Left ventricle myocardium superior (tissue), 1 donor: ENCODE data around the gene SAFB. TPM values are rescaled to one million over a fixed set of nuclear protein-coding genes. Genes with fewer than 3 reads are reported as not detected.
A peak's percentile ranks its signal among the peaks of the same experiment; 100 is the strongest.

Experiments used
- ATAC-seq: fragments of 200-7000 bp; cut with Tn5 transposase; one replicate; pipeline ENCODE4 v1.9.1; 2020; ENCODE audit warnings: mild to moderate bottlenecking, moderate library complexity
- DNase-seq: peaks from one replicate; pipeline ENCODE4 v3.0.0-alpha.2; 2020
- intact Hi-C: fragments of 100-400 bp; cut with micrococcal nuclease; formaldehyde crosslinking; loops from one replicate; pipeline ENCODE4 v1.11.0; 2022
- total RNA-seq: library from RNA; stranded (reverse); fragmentation: NEBNext Ultra II Directional; extraction: Animal tissue kit (Norgen Biotek cat#: 25700); gene quantifications from one replicate; pipeline ENCODE4 v1.2.1, GENCODE V29; 2021
- donor health status: DM: no; HTN: yes; CAD: no; lungs with severe emphysema.

SAFB gene
- total RNA-seq, 1 donor from 2014 or later: 66.6 TPM

DNA sequence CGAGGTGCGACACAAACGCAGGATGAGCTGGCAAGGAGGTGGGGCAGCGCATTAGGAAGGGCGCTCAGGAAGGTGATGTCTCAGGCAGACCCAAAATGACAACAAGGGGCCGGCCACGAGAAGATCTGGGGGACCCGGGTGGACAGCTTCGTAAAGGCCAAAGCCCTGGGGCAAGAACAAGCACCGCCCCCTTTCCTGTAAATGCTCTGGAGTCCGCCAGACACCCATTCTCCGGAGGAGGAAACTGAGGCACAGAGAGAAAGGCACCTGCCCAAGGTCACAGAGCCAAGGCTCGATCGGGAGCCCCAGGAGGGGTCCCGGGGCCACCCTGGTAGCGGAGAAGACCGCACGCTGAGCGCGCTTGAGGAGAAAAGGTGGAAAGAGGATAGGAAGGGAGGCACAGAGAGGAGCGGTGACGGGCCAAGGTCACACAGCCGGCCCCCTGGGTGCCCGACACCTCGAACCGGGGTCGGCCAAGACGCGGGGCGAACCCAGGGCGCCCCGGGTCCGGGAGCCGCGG, 878 bp upstream of the SAFB start:
- no peak for ATAC-seq
- DNase-seq: no peak
- intact Hi-C loops: no loop called here

DNA sequence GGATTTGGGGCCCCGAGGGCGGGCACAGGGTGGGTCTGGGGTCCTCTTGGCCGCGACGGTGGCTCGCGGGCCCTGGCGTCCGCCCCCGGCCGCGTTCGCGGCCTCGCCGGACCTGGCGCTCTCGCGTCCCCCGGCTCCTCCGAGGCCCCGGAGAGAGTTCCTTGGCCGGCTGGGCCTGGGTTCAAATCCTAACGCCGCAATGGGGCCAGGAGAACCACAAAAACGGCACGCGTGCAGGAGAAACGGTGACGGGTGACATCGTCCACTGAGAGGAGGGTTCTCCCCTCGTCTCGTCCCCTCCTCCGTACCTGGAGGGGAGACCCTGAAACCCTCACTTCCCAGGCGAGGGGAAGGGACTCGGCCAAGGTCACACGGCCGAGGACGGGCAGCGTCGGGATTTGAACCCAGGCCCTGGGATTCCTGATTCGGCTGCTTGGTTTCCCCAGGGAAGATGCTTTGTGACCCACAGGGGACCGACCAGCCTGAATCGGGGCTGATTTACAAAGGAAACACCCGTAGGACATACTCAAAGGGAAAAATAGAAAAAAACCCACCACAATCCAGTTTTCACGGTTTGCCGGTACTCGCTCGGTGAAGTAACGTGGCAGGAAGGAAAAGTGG, 624 bp downstream of the SAFB start:
- intact Hi-C loops: no loop called here
- no peak for DNase-seq
- ATAC-seq: peak; percentile 6

DNA sequence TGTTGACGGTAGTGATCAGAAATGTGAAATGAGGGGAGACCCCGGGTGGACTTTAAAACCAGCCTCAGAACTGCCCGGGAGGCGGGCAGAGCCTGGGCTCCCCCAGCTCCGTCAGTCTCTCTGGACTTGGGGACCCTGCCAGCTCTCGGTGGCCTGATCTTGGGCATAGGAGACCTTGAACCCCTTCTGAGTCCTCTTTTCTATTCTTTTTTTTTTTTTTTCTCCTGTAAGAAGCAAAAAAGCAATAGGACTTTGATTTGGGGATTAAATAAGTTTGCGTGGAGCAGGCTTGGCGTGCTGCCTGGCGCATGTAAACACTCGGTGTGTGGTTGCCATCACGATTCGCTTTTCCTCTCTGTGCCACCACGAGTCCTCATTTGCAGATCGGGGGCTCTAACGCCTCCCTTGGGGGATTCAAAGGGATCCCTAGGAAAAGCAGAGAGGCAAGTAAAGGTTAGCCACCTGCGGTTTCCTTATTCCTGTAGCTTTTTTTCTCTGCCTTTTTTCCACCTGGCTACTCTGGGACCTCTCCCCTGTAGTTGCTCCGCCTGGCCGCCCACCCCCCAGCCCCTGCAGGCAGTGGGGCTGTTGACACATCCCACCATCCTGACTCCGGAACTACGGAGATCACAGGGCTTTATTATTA, 1.3 kb downstream of the SAFB start:
- intact Hi-C loops: no loop called here
- DNase-seq (peak; percentile 69), ATAC-seq (no peak)

DNA sequence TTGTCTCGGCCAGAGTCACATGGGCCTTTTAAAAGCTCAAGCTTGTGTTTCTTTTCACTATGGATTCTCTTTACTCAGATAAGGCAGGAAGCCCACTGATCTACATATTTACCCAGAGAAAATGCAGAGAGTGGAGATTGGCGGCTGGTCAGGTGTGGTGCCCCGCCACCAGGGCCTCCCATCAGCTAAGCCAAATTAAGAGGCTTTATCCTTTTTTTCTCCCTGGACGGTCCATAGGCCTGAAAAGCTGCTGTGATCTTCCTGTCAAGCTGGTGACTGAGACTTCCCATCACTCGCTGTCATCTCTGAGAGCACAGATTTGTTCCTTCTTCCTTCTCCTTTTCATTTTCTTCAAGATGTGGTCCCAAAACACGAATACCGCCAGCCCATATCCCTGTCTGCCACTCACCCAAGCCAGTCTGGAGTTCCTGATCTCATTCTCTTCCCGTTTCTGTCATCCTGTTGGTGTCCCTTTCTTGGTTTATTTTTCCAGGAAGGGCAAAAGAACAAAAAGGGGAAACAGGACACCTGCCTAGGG, 1.9 kb downstream of the SAFB start:
- no peak for ATAC-seq
- intact Hi-C loops: no loop called here
- no peak for DNase-seq

DNA sequence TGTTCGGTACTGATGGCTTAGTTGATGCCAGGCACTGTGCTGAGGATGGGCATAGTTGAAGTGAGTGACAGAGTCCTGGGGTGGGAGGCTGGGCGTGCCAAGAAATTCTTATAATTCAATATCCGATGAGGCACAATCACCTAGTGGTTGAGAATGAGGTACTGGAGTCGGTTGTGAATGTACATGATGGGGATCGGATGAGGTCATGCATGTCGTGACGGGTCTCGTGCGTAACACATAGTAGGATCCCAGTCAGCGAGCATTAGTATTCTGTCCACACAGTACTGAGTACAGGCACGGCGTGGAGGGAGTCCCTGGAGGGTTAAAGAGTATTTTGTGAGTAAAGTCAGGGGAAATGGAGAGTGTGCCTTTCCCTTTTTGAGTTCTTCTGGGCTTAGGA, 2.8 kb downstream of the SAFB start:
- DNase-seq (no peak), ATAC-seq (no peak)
- intact Hi-C loops: no loop called here

DNA sequence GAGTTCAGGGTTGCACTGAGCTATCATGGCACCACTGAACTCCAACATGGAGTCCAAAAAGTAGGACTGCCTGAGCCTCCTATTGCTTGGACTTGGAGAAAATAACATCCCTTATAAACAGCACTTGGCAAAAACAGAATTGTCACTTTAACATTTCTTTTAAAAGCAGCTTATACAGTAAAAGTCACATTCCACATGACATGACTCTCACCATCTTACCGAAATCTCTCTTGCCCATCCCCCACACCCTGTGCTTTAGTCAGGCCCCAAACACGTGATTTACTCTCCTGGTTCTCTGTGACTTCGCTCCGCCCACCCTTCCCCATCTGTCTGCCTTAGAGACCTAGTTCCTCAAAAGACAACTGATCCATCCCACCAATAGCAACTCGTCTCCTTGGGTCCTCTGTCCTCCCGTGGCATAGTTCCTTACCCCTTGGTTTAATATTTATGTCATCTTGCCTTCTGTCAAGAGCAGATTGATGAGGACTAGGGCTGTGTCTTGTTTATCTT, 4.6 kb downstream of the SAFB start:
- ATAC-seq: no peak
- intact Hi-C loops: no loop called here
- peak; percentile 59 for DNase-seq

DNA sequence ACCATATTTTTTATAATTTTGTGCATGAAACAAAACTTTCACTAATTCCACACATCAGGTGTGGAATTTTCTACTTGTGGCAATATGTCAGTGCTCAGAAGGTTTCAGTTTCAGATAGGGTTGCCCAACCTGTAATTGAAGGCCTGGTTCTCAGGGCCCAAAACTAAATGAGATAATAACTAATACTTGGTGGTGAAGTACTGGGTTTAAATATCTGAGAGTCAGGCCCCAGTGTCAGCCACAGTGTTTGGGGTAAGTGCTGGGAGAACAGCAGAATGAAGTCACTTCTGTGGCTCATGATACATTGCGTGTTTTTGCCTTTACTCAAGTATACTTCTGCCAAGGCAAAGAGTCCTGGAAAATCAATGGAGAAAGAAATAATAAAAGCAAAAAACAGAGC, 5.6 kb downstream of the SAFB start:
- ATAC-seq: no peak
- intact Hi-C loops: no loop called here
- no peak for DNase-seq

DNA sequence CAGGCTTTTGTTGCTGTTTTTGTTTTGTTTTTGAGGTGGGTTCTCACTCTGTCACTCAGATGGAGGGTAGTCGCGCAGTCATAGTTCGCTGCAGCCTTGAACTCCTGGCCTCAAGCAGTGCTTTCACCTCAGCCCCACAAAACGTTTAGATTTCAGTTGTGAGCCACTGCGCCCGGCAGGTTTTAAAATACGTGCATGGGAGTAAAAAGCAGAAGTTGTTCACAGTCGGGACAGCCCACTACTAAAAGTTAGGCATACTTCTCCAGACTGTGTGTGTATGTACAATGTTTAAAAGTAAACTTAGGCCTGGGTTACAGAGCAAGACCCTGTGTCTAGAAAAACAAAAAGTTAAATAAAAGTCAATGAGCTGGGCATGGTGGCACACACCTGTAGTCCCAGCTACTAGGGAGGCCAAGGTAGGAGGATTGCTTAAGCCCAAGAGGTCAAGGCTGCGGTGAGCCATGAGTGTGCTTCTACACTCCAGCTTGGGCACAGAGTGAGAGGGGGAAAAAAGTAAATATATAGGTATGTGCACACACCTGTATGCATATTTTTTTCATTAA, 6.1 kb downstream of the SAFB start:
- ATAC-seq: no peak
- intact Hi-C loops: no loop called here
- no peak for DNase-seq

DNA sequence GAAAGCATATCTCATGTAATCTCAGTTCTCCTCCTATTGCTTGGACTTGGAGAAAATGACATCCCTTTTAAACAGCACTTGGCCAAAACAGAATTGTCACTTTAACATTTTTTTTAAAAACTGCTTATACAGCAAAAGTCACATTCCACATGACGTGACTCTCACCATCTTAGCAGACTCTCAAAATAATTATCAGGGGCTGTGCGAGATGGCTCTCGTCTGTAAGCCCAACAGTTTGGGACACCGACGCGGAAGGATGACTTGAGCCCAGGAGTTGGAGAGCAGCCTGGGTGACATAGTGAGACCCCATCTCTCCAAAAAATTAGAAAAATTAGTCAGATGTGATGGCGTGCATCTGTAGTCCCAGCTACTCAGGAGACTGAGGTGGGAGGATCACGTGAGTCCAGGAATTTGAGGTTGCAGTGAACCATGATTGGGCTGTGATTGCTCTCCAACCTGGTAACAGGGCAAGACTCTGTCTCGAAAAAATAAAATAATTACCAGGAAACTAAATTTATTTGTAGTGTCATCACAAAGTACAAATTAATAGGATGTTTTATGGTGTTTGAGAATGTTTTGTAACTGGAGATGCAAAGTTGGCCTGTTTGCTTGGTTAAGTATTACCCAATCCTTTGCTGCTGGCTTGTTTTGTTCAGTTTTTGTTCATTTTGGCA, 8.8 kb downstream of the SAFB start:
- DNase-seq (no peak), ATAC-seq (peak; percentile 12)
- intact Hi-C loops: no loop called here

DNA sequence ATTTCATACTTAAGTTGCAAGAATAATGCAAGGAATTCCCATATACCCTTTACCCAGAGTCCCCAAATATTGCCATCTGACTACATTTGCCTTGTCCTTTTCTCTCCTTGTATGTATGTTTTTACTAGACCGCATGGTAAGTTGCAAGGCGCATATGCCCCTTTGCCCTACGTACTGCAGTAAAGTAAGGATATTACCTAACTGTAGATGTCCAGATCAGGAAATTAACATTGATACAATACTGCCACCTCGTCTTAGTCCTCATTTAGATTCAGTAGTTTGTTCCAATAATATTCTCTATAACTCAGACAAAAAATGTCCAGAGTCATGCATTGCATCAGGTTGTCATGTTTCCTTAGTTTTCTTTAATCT, 9.3 kb downstream of the SAFB start:
- ATAC-seq (no peak), DNase-seq (no peak)
- intact Hi-C loops: no loop called here

DNA sequence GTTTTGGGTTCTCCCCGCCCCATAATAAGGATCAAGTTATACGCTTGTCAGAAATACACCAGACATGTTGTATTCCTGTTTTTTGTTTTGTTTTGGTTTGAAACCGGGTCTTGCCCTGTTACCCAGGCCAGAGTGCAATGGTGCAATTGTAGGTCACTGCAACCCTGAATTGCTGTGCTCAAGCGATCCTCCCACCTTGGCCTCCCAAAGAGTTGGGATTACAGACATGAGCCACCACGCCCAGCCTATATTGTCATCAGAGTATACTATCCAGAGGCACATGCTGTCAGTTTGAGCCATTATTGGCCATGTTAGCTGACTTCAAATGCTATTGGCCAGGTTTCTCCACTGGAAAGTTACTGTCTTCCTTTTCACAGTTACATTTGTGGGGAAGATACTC, 9.8 kb downstream of the SAFB start:
- no peak for DNase-seq

DNA sequence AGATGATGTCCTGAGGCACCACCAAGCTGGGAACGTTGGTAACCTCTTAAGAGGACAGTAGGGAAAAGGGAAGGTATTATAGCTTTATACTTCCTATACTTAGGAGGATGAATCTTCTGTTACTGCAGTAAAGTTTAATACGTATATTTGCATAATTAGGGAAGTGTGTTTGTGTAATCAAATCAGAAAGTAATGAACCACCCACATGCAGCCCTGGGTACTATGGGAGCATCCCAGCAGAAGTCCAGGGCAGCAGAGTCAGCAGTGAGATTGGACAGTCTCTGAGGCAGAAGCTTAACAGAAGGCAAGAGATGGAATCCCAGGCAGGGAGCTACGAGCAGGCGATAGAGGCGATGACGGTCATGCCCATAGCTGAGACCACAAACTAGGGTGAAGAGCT, 12.5 kb downstream of the SAFB start:
- no peak for ATAC-seq
- DNase-seq: no peak
- intact Hi-C loops: no loop called here

More for the DNA sequence above, 9.8 kb downstream of the SAFB start:
- ATAC-seq: no peak
- intact Hi-C loops: no loop called here

DNA sequence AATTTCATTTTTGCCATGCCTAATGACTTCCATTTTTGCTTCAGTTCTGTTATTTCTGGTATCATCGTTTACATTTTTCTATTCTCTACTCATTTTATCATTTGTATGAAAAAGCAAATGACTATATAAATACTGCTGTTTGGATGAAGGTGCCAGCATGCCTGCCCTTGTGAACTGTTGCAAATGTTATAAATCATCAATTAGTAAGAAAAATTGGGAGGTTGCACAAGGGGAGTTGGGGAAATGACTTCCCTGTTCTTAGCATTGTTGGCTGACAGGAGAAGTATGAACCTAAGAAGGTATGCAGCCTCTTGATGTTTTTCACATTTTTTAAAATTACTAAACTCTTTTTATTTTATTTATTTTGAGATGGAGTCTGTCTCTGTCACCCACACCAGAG, 15.1 kb downstream of the SAFB start:
- intact Hi-C loops: no loop called here
- DNase-seq (no peak), ATAC-seq (no peak)

DNA sequence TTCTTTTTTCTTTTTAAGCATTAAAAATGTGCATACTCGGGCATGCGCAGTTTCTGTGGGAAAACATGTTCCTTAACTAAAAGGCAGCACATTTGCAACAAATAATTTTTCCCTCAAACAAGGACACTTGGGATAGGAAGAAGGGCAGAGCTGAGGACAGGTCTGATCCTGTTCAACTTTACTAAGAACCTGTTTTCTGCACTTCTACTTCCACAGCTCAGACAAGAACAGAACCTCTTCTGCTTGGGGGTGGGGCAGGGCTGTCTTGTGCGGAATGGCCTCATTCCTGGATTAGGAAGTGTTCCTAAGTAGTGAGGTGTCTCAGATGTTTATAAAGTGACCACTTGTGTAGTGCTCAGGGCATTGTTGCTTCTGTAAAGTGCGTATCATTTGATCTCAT, 18.3 kb downstream of the SAFB start:
- intact Hi-C loops: no loop called here
- ATAC-seq: no peak
- DNase-seq: no peak

DNA sequence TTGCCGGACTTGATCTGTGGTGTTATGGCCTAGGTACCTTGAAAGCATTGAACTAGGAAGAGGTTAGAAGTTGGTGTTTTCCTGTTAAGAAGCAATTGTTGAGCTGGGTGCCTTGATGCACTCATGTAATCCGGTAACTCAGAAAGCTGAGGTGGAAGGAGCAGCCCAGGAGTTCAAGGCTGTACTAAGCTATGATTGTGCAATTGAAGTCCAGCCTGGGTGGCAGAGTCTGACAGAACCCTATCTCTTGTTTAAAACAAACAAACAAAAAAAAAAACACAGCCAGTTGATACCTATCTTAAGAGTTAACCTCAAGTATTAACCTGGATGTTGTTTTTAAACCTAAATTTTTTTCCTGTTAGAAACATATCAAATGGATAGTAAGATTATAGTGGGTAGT, 19.3 kb downstream of the SAFB start:
- intact Hi-C loops: no loop called here
- ATAC-seq (no peak), DNase-seq (no peak)

DNA sequence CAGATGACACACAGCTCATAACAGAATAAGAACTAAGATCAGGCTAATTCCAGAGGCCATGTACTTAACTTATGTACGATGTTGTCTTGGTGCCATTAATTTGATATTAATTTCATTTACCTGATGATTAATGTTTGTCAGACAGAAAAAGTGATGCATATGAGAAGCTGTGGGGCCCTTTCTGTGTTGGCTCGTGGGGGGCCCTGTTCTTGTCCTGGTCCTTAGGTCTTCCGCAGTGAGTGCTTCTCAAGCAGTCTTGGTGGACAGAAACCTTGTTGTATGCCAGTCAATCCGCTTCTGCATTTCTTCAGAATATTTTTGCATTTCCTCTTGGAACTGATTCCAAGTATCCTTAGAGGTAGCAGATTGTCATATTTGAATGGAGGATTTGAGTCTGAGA, 20.2 kb downstream of the SAFB start:
- DNase-seq: no peak
- no peak for ATAC-seq
- intact Hi-C loops: no loop called here

DNA sequence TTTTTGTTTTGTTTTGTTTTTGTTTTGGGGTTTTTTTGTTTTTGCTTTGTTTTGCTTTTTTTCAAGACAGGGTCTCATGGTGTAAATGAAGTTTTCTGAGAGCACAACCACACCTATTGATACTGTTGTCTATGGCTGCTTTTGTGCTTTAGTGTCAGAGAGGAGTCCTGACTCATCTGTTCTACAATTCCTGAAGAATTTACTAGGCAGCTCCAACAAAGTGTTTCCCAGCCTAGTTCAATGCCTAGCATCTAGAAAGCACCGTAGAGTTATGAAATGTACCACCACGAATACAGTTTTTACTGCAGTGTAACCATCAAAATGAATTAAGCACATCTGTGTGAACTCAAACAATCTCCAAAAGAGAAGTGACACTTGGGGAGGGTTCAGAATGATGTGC, 21.2 kb downstream of the SAFB start:
- ATAC-seq (no peak), DNase-seq (no peak)

DNA sequence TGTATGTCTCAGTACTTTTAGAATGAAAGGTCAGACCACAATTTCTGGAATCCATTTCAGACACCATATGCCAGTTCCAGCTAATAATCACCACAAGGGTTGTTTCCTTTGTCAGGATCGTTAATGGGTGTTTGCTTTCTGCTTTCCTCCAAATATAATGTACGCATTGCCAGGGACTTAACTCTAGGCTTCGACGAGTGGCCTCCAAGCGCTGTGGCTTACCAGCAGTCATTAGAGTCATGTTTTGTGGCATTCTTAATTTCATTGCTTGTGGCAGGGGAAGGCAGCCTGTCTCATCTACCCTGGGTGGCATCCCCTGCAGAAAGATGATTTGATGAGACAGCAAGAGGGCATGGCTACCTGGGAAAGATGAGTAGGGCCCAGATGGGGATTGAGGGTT, 22.5 kb downstream of the SAFB start:
- ATAC-seq (no peak), DNase-seq (no peak)
- intact Hi-C loops: no loop called here

More for the DNA sequence above, 21.2 kb downstream of the SAFB start:
- intact Hi-C loops: no loop called here

DNA sequence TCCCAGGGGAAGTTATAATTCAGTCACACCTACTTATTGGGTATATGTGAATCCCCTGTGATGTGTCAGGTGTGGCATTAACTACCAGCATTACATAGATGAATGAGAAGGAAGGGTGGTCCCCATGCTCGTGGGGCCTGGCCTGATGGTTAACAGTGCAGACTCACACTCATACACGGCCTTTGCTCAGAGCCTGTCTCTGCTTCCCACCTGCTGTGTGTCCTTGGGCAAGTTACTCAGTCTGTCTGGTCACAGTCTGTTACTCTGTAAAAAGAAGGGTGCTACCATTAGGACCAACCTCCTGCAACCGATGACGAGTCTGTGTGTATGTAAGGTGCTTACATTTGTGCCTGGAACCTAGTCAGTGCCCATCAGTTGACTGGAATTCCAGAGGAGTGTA, 23.8 kb downstream of the SAFB start:
- intact Hi-C loops: no loop called here
- ATAC-seq: no peak
- DNase-seq: no peak

DNA sequence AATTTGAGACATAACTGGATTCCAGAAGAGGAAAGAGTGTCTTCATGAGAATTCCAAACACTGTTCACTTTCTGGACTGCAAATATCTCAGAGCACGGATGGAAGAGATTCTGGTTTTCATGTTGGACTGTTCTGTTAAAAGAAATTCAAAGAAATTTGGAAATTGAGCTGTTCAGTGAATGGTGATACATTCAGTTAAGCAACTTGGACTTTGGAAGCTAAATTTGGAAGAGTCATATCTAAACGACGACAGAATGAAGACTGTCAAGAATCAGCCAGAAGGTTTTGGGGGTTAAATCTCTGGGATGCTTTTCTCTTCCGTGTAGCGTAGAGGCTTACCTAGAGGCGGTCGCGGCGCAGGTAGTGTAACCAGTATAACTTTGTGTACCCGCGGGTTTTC, 25.6 kb downstream of the SAFB start:
- intact Hi-C loops: no loop called here
- ATAC-seq: no peak
- DNase-seq: no peak
